ENCODE measurements around the gene MRFAP1L1.

GRCh38 chr4:6723851-6724250 lies 14.2 kb upstream of the MRFAP1L1 start:
- TF ChIP-seq CTCF (IDR thresholded peaks at IDR 0.05) (no peak), POLR2AphosphoS5 (IDR thresholded peaks at IDR 0.05) (no peak)

All from sigmoid colon (tissue), 4 donors.